ENCODE data around the gene CCNI. TPM values are rescaled to one million over a fixed set of nuclear protein-coding genes. Genes with fewer than 3 reads are reported as not detected.
A peak's percentile ranks its signal among the peaks of the same experiment; 100 is the strongest.

CCNI gene
- total RNA-seq, 4 donors from 2014 or later, result 302 to 449 (median 371) TPM

DNA sequence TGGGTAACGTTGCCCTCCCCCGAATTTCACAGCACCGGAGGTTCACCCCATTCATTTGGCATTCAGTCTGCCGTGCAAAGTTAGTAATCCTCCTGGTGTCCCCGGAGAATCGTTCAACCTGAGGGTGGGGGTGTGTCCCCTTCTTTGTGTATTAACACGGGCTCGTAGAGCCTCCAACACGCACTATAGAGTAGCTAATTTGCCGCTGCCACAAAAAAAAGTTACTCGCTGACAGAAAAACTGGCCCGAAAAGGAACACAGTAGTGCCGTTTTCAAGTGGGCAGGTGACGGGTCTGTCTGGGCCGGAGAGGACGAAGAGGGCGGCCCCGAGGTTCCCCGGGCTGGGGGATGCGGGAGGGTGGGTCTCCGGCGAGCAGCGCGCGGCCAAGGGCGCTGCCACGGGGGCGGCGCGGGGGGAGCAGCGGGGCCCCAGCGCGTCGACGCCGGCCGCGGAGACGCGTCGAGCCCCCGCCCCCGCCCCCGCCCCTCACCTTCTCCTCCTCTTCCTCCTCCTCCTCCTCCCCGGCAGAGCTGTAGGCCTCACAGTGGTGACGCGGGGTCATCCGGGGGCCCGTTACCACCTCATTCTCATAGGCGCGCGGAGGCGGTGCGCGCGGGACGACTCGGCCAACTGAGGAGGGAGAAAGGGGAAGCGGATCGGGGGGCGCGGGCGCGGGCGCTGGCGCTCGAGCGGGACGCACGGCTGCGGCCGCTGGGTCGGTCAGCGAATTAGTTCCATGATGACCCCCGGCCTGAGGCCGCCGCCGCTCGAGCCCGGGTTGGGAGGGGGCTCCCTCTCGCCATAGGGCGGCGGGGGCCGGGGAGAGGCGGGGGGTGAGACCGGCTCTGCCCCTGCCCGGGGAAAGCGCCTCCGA is 571 bp downstream of the CCNI start:
- intact Hi-C loops (cut with DNase I), result loop anchor here (5.0 kb wide), 1 partner anchor 82 kb away; the partner anchor contains the start of gene CCNG2
- TF ChIP-seq, protein P1, sequence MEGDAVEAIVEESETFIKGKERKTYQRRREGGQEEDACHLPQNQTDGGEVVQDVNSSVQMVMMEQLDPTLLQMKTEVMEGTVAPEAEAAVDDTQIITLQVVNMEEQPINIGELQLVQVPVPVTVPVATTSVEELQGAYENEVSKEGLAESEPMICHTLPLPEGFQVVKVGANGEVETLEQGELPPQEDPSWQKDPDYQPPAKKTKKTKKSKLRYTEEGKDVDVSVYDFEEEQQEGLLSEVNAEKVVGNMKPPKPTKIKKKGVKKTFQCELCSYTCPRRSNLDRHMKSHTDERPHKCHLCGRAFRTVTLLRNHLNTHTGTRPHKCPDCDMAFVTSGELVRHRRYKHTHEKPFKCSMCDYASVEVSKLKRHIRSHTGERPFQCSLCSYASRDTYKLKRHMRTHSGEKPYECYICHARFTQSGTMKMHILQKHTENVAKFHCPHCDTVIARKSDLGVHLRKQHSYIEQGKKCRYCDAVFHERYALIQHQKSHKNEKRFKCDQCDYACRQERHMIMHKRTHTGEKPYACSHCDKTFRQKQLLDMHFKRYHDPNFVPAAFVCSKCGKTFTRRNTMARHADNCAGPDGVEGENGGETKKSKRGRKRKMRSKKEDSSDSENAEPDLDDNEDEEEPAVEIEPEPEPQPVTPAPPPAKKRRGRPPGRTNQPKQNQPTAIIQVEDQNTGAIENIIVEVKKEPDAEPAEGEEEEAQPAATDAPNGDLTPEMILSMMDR (IDR thresholded peaks at IDR 0.05), result no peak
- TF ChIP-seq POLR2A (IDR thresholded peaks at IDR 0.05), result peak; percentile 24 to 67
- Histone ChIP-seq H3K36me3 (no peaks in the 10 kb centered on the region), H3K27me3 (no peaks in the 10 kb centered on the region), H3K27ac (peak overlapping the region; percentile 98 to 100 (median 100)), H3K9me3 (no peaks in the 10 kb centered on the region), H3K4me1 (peaks cover 18 to 24% of the 10 kb centered on the region in 2 donors), H3K4me3 (replicated peaks in 1 of 3) (peak overlapping the region; percentile 37 to 87 (median 81))
- 1% methylated on average over 25 to 38 of the region's 89 CpGs for WGBS, 2 donors
- DNase-seq, result peak; percentile 71 to 73

GRCh38 chr4:77074381-77074831 is 1.4 kb downstream of the CCNI start:
- no peaks in the 10 kb centered on the region for H3K9me3 ChIP-seq
- H3K27ac ChIP-seq, result peak overlapping the region; percentile 98 to 100 (median 100)
- peak overlapping the region in 2 of 3 donors; percentile 81 to 87 for H3K4me3 ChIP-seq (replicated peaks in 1 of 3)
- intact Hi-C loops (cut with DNase I), result no loop called here
- H3K4me1 ChIP-seq, result peaks cover 18 to 24% of the 10 kb centered on the region in 2 donors
- no peak for DNase-seq
- TF ChIP-seq, protein P1 (IDR thresholded peaks at IDR 0.05), result no peak
- TF ChIP-seq POLR2A (IDR thresholded peaks at IDR 0.05), result no peak
- H3K36me3 ChIP-seq, result no peaks in the 10 kb centered on the region
- H3K27me3 ChIP-seq, result no peaks in the 10 kb centered on the region
- 8 to 9% methylated on average over 6 of the region's 6 CpGs for WGBS, 2 donors

- peaks cover 20 to 21% of the 10 kb centered on the region in 2 donors for H3K4me1 ChIP-seq
- H3K36me3 ChIP-seq, result no peaks in the 10 kb centered on the region
- peak overlapping the region in 2 of 3 donors; percentile 81 to 87 for H3K4me3 ChIP-seq (replicated peaks in 1 of 3)
- TF ChIP-seq, protein P1 (IDR thresholded peaks at IDR 0.05), result no peak
- no peak for TF ChIP-seq POLR2A (IDR thresholded peaks at IDR 0.05)
- peak overlapping the region; percentile 98 to 100 (median 100) for H3K27ac ChIP-seq
- 8 to 9% methylated on average over 5 of the region's 5 CpGs for WGBS, 2 donors
- no peak for DNase-seq
- no peaks in the 10 kb centered on the region for H3K9me3 ChIP-seq
- no peaks in the 10 kb centered on the region for H3K27me3 ChIP-seq
- intact Hi-C loops (cut with DNase I), result no loop called here
Measured at GRCh38 chr4:77073981-77074380, 1.8 kb downstream of the CCNI start.

GRCh38 chr4:77073106-77073809 is 2.5 kb downstream of the CCNI start:
- intact Hi-C loops (cut with DNase I), result no loop called here
- Histone ChIP-seq H3K27me3 (no peaks in the 10 kb centered on the region), H3K36me3 (no peaks in the 10 kb centered on the region), H3K9me3 (no peaks in the 10 kb centered on the region), H3K27ac (peak overlapping the region; percentile 98 to 100 (median 100)), H3K4me3 (replicated peaks in 1 of 3) (peak overlapping the region in 1 of 3 donors; percentile 87), H3K4me1 (peaks cover 18 to 28% of the 10 kb centered on the region in 2 donors)
- TF ChIP-seq, protein P1 (IDR thresholded peaks at IDR 0.05), result no peak
- TF ChIP-seq POLR2A (IDR thresholded peaks at IDR 0.05), result peak in 1 of 2 donors; percentile 9
- 9 to 18% methylated on average over 3 of the region's 3 CpGs for WGBS, 2 donors
- no peak for DNase-seq
